K562 (cell line): ENCODE measurements around the gene ROBO1. TPM values are rescaled to one million over a fixed set of nuclear protein-coding genes. Genes with fewer than 3 reads are reported as not detected.

Experiments used
- ATAC-seq: fragments of 200-7000 bp; cut with Tn5 transposase; 3 replicates; pipeline ENCODE4 v1.9.1; 2020; ENCODE audit warnings: moderate library complexity
- BruUV-seq: library from RNA; stranded (reverse); fragments of 400-500 nt; replicated peaks from 2 replicates; lab custom pipeline; 2021; lab: Mats Ljungman, UMichigan
- CTCF ChIA-PET: fragments of 300-600 bp; formaldehyde crosslinking; extraction: SDS; loops from one replicate; lab custom pipeline; 2021; ENCODE audit warnings: low intra/inter-chr PET ratio; lab: Yijun Ruan, JAX
- POLR2A ChIA-PET: fragments of 300-600, 350-650 bp; sonication (Branson Sonifier 250); formaldehyde crosslinking; extraction: SDS; loops from one replicate; lab custom pipeline; 2021; ENCODE audit warnings: antibody characterized with exemption, inconsistent platforms; lab: Yijun Ruan, JAX
- DNase-seq, 4 experiments: peaks; one replicate each; pipeline versions ENCODE4 v3.0.0 to v3.0.0-alpha.2; 2011 to 2018; ENCODE audit warnings: low spot score in 3 of 4, mixed read lengths in 3 of 4; ENCODE audit errors: extremely low read depth in 1 of 4
- FAIRE-seq: peaks from 2 replicates; lab custom pipeline; 2011; peaks lifted over from hg19 to GRCh38; lab: Jason Lieb, UNC
- H2AFZ ChIP-seq: 2 replicates; pipeline ENCODE4 v1.6.0; 2011; ENCODE audit warnings: low read depth, low read length, control low read depth, inconsistent platforms
- H3K27ac ChIP-seq: fragments of 200-600 bp; 3 replicates; pipeline ENCODE4 v1.8.0; 2011; ENCODE audit warnings: low read depth, mild to moderate bottlenecking, control low read depth, inconsistent platforms, low read length, moderate library complexity, mixed read lengths; ENCODE audit errors: extremely low read depth
- H3K27me3 ChIP-seq, 2 experiments: fragments of 300-600 bp in 1 of 2; 2 replicates in 1 of 2; 3 replicates in 1 of 2; pipeline versions ENCODE4 v1.6.0 to v1.8.0; 2011; ENCODE audit warnings: inconsistent platforms in 2 of 2, low read length in 2 of 2, mild to moderate bottlenecking in 1 of 2, mixed read lengths in 1 of 2, moderate library complexity in 1 of 2; ENCODE audit not compliant: control insufficient read depth in 2 of 2, insufficient read depth in 2 of 2
- H3K36me3 ChIP-seq: fragments of 300-600 bp; 3 replicates; pipeline ENCODE4 v1.8.0; 2011; ENCODE audit warnings: mild to moderate bottlenecking, low read length, inconsistent platforms; ENCODE audit not compliant: control insufficient read depth, insufficient read depth
- H3K4me1 ChIP-seq, 2 experiments: fragments of 200-600 bp in 1 of 2; replicated peaks in 1 of 2; 2 replicates in 1 of 2; 3 replicates in 1 of 2; pipeline versions ENCODE4 v1.5.1 to v1.8.0; 2011; ENCODE audit warnings: inconsistent platforms in 2 of 2, low read length in 2 of 2, mild to moderate bottlenecking in 1 of 2, mixed read lengths in 1 of 2, moderate library complexity in 1 of 2; ENCODE audit not compliant: control insufficient read depth in 2 of 2, insufficient read depth in 2 of 2
- H3K4me2 ChIP-seq: 2 replicates; pipeline ENCODE4 v1.6.1; 2011; ENCODE audit warnings: low read length, control low read depth, inconsistent platforms, mixed read lengths; ENCODE audit not compliant: insufficient read depth
- H3K4me3 ChIP-seq: fragments of 200-600 bp; sonication (generic), shearing (Covaris generic); 2 replicates; pipeline ENCODE4 v1.5.1; 2016; ENCODE audit warnings: control low read depth, inconsistent platforms
- H3K79me2 ChIP-seq: fragments of 200-600 bp; 3 replicates; pipeline ENCODE4 v1.8.0; 2011; ENCODE audit warnings: low read length, inconsistent platforms; ENCODE audit not compliant: control insufficient read depth, insufficient read depth
- H3K9ac ChIP-seq, 2 experiments: 2 replicates each; pipeline versions ENCODE4 v1.6.0 to v1.6.1; 2011; ENCODE audit warnings: low read depth in 2 of 2, low read length in 2 of 2, control low read depth in 1 of 2, inconsistent platforms in 1 of 2, mild to moderate bottlenecking in 1 of 2, mixed read lengths in 1 of 2; ENCODE audit not compliant: insufficient read depth in 1 of 2
- H3K9me1 ChIP-seq: one replicate; pipeline ENCODE4 v1.6.0; 2011; ENCODE audit warnings: inconsistent platforms, mild to moderate bottlenecking, low read length, moderate library complexity; ENCODE audit not compliant: control insufficient read depth, insufficient read depth
- H3K9me3 ChIP-seq: replicated peaks from 2 replicates; pipeline ENCODE4 v1.5.1; 2011; ENCODE audit warnings: low read depth, low read length, inconsistent platforms; ENCODE audit not compliant: control insufficient read depth, insufficient read depth
- H4K20me1 ChIP-seq: replicated peaks from 2 replicates; pipeline ENCODE4 v1.6.1; 2011; ENCODE audit warnings: low read length, inconsistent platforms, mixed read lengths; ENCODE audit not compliant: control insufficient read depth, insufficient read depth
- GATAD2B ChIP-seq: fragments of 450-650 bp; IDR thresholded peaks from 2 replicates; pipeline ENCODE4 v1.6.1; 2017; ENCODE audit warnings: mild to moderate bottlenecking, borderline replicate concordance
- MCM2 ChIP-seq: fragments of 450-650 bp; IDR thresholded peaks from 2 replicates; pipeline ENCODE4 v1.6.1; 2017; ENCODE audit warnings: low read depth, mild to moderate bottlenecking
- MCM7 ChIP-seq, 2 experiments: fragments of 450-650 bp; IDR thresholded peaks; 2 replicates each; pipeline ENCODE4 v1.6.1; 2016 to 2018
- NFIC ChIP-seq: fragments of 450-650 bp; IDR thresholded peaks from 2 replicates; pipeline ENCODE4 v1.6.1; 2017; ENCODE audit warnings: mild to moderate bottlenecking, inconsistent platforms
- NFIX ChIP-seq: fragments of 250-450 bp; sonication (Bioruptor Pico); IDR thresholded peaks from 2 replicates; pipeline ENCODE4 v1.4.0; 2020; ENCODE audit warnings: low read depth, mild to moderate bottlenecking, moderate library complexity
- NFRKB ChIP-seq: fragments of 450-650 bp; IDR thresholded peaks from 2 replicates; pipeline ENCODE4 v1.6.1; 2016; ENCODE audit warnings: low read depth
- NR0B1 ChIP-seq: fragments of 450-650 bp; IDR thresholded peaks from one replicate; pipeline ENCODE4 v1.6.1; 2018; ENCODE audit warnings: mild to moderate bottlenecking, moderate library complexity; ENCODE audit not compliant: partially characterized antibody
- SMAD3 ChIP-seq: fragments of 450-650 bp; formaldehyde crosslinking; conservative IDR thresholded peaks from 2 replicates; pipeline ENCODE4 v1.4.0; 2020; ENCODE audit warnings: mild to moderate bottlenecking
- SMAD4 ChIP-seq: fragments of 250-450 bp; sonication (Bioruptor Pico); conservative IDR thresholded peaks from 2 replicates; pipeline ENCODE4 v1.8.0; 2021; ENCODE audit warnings: inconsistent platforms, mild to moderate bottlenecking, moderate library complexity
- TEAD2 ChIP-seq: fragments of 450-650 bp; IDR thresholded peaks from 2 replicates; pipeline ENCODE4 v1.6.1; 2016; ENCODE audit warnings: missing genetic modification characterization, control low read depth, missing compliant biosample characterization
- ZNF75A ChIP-seq: fragments of 450-650 bp; formaldehyde crosslinking; IDR thresholded peaks from 2 replicates; pipeline ENCODE4 v1.4.0; 2020; ENCODE audit warnings: mild to moderate bottlenecking
- in situ Hi-C: fragments of 300-500 bp; cut with MboI; formaldehyde crosslinking; loops from 4 replicates; pipeline ENCODE4 v1.15.0; 2018; ENCODE audit warnings: inconsistent platforms, mixed read lengths
- intact Hi-C: fragments of 100-400 bp; cut with micrococcal nuclease; formaldehyde crosslinking; loops from 2 replicates; pipeline ENCODE4 v1.14.2; 2022
- polyA plus RNA-seq, 8 experiments: library from polyadenylated mRNA; depleted of rRNA in 4 of 8; stranded (reverse) in 5 of 8; unstranded in 3 of 8; fragments of >200 nt; fragmentation: Nextera tagmentation in 2 of 8; fragmentation: Illumina TruSeq in 1 of 8; extraction: Ambion mirVana in 2 of 8; extraction: Trizol in 1 of 8; gene quantifications; 2 replicates each; pipeline versions ENCODE4 v1.2.1 to v1.2.3, GENCODE V29; 2011 to 2014; ENCODE audit warnings: inconsistent platforms in 1 of 8, missing spikeins in 1 of 8
- total RNA-seq, 7 experiments: library from RNA; depleted of rRNA in 6 of 7; stranded (reverse); fragments of >200 nt in 6 of 7; fragmentation: Illumina TruSeq in 2 of 7; extraction: Trizol in 2 of 7; gene quantifications; 2 replicates each; pipeline versions ENCODE4 v1.2.1 to v1.2.3, GENCODE V29; 2011 to 2021; ENCODE audit warnings: low replicate concordance in 1 of 7
- TF ChIP-seq, protein P1 (sequence below): fragments of 250-450 bp; sonication (Bioruptor Pico); IDR thresholded peaks from 2 replicates; pipeline ENCODE4 v1.5.0; 2021; ENCODE audit warnings: mild to moderate bottlenecking, borderline replicate concordance
- TF ChIP-seq, protein P2 (sequence below): fragments of 250-450 bp; sonication (Bioruptor Pico); IDR thresholded peaks from 2 replicates; pipeline ENCODE4 v1.5.1; 2021; ENCODE audit warnings: mild to moderate bottlenecking

ROBO1 gene
- total and polyA plus RNA-seq, 9 of the 15 experiments (the other 6 are each of a cell fraction or from before 2014, with no cell fraction given) = 0.01 to 0.53 (median 0.17) TPM; not detected in 5

- no peak overlapping the region for H2AFZ ChIP-seq
- no TSS peak for BruUV-seq
- ChIA-PET CTCF (no interaction called here), POLR2A (no interaction called here)
- no peaks in the 10 kb centered on the region for H3K79me2 ChIP-seq
- FAIRE-seq (no peak), DNase-seq (no peak), ATAC-seq (no peak)
- no peak overlapping the region for H3K9ac ChIP-seq
- H3K27ac ChIP-seq = no peak overlapping the region
- no peaks in the 10 kb centered on the region; the same call in 1 of the 2 replicates for H3K9me3 ChIP-seq
- no peaks in the 10 kb centered on the region for H4K20me1 ChIP-seq
- H3K4me3 ChIP-seq = no peak overlapping the region
- no peaks in the 10 kb centered on the region for H3K27me3 ChIP-seq
- no peaks in the 10 kb centered on the region for H3K4me1 ChIP-seq
- no peak overlapping the region for H3K4me2 ChIP-seq
- no peaks in the 10 kb centered on the region for H3K9me1 ChIP-seq
- intact Hi-C loops (no loop called here), in situ Hi-C loops (no loop called here)
- TF ChIP-seq NFIX (CRISPR knock-in tag) = peak; percentile 33; the same call in 1 of the 2 replicates
- peak; percentile 44; the same call in 1 of the 2 replicates for TF ChIP-seq NFIC
- no peak for TF ChIP-seq MCM2
- H3K36me3 ChIP-seq = no peaks in the 10 kb centered on the region
These were observed 180.6 kb downstream of the ROBO1 start for GRCh38 chr3:79587150-79587549.

DNA sequence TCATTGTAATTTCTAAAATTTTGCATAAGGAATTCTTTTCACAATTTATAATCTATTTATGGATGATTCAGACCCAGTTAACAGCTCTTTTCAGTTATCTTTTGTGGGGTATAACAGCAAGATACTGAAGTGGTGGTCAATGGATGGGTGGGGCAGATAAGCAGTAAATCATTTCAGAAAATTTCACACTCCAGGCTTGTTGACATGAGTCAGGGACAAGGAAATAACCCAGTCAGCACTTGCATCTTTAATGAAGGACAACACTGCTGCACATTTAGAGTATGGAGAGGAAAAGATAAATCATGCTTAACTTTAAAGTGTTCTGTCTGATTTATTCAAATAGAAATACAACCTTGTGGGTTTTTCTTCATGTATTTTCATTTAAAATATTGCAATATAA lies 181.6 kb downstream of the ROBO1 start:
- H3K9me3 ChIP-seq = no peaks in the 10 kb centered on the region; the same call in 1 of the 2 replicates
- intact Hi-C loops (no loop called here), in situ Hi-C loops (no loop called here)
- BruUV-seq = no TSS peak
- ChIA-PET CTCF (no interaction called here), POLR2A (no interaction called here)
- no peaks in the 10 kb centered on the region for H4K20me1 ChIP-seq
- no peaks in the 10 kb centered on the region for H3K4me1 ChIP-seq
- no peak overlapping the region for H3K9ac ChIP-seq
- H3K4me2 ChIP-seq = no peak overlapping the region
- ATAC-seq = no peak
- no peak overlapping the region for H2AFZ ChIP-seq
- H3K36me3 ChIP-seq = no peaks in the 10 kb centered on the region
- H3K4me3 ChIP-seq = no peak overlapping the region
- H3K27me3 ChIP-seq = no peaks in the 10 kb centered on the region
- H3K9me1 ChIP-seq = no peaks in the 10 kb centered on the region
- no peak for FAIRE-seq
- DNase-seq = no peak
- no peak overlapping the region for H3K27ac ChIP-seq
- H3K79me2 ChIP-seq = no peaks in the 10 kb centered on the region
- no peak for TF ChIP-seq ZNF75A (CRISPR knock-in tag)
- no peak for TF ChIP-seq NFRKB
- no peak for TF ChIP-seq SMAD3 (CRISPR knock-in tag)
- TF ChIP-seq NR0B1 = no peak
- no peak for TF ChIP-seq GATAD2B
- TF ChIP-seq, protein P1, sequence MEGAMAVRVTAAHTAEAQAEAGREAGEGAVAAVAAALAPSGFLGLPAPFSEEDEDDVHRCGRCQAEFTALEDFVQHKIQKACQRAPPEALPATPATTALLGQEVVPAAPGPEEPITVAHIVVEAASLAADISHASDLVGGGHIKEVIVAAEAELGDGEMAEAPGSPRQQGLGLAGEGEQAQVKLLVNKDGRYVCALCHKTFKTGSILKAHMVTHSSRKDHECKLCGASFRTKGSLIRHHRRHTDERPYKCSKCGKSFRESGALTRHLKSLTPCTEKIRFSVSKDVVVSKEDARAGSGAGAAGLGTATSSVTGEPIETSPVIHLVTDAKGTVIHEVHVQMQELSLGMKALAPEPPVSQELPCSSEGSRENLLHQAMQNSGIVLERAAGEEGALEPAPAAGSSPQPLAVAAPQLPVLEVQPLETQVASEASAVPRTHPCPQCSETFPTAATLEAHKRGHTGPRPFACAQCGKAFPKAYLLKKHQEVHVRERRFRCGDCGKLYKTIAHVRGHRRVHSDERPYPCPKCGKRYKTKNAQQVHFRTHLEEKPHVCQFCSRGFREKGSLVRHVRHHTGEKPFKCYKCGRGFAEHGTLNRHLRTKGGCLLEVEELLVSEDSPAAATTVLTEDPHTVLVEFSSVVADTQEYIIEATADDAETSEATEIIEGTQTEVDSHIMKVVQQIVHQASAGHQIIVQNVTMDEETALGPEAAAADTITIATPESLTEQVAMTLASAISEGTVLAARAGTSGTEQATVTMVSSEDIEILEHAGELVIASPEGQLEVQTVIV = no peak
- no peak for TF ChIP-seq MCM7 (IDR thresholded peaks at IDR 0.05)
- TF ChIP-seq TEAD2 (tag) = no peak
- TF ChIP-seq SMAD4 (CRISPR knock-in tag) = no peak
- TF ChIP-seq, protein P2, sequence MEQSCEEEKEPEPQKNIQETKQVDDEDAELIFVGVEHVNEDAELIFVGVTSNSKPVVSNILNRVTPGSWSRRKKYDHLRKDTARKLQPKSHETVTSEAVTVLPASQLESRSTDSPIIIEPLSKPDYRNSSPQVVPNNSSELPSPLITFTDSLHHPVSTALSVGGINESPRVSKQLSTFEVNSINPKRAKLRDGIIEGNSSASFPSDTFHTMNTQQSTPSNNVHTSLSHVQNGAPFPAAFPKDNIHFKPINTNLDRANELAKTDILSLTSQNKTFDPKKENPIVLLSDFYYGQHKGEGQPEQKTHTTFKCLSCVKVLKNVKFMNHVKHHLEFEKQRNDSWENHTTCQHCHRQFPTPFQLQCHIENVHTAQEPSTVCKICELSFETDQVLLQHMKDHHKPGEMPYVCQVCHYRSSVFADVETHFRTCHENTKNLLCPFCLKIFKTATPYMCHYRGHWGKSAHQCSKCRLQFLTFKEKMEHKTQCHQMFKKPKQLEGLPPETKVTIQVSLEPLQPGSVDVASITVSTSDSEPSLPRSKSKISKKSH (CRISPR knock-in tag) = no peak
